GM18517 (cell line): ENCODE measurements around the gene RNF213.

ENCODE experiments used
- ATAC-seq: cut with Tn5 transposase; IDR thresholded peaks from one replicate; pipeline ENCODE4 v1.9.1; 2021; ENCODE audit warnings: mild to moderate bottlenecking, moderate library complexity; ENCODE audit not compliant: unreplicated experiment

The RNF213 gene

DNA sequence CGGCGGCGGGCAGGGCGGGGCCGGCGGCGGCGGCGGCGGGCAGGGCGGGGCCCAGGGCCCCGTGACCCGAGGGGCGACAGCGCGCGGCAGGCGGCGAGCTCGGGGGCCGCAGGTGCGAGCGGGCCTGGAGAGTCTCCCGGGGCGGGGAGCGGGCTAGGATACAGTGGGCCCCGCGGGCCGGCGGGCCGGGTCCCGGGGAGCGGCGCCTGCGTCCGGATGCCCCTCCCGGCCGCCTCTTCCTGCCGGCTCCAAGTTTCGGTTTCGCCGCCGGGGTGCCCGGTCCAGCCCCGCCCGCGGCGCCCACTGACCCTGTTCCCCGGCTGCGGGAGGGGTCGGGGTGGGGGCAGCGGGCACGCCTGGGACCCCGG lies at the start of gene RNF213:
TSS of gene RNF213 (plus strand) at position 62 of the 368 bp plus-strand sequence. CDS start 2,830 bp downstream, outside the sequence.
- ATAC-seq = peak; percentile 29

DNA sequence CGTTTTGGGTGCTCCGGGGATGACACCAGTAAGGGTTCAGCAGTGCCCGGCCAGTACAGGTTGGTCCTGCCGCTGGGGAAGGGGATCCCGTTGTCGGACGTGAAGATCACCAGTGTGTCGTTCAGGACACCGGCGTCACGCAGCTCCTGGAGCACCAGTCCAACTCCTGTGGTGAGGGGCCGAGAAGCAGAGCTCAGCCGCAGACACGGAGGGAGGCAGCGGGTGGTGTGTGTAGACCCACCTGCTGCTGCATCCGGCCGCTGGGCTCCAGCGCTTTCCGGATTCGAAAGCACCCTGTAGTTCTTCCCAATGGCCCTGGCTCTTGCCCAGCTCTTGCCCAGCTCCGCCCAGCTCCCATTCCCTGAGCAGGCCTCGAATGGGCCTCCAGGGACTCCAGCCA lies 48.5 kb upstream of the RNF213 start:
- ATAC-seq = no peak

- no peak for ATAC-seq
These were observed 48.1 kb upstream of the RNF213 start for GRCh38 chr17:80212511-80212910.

GRCh38 chr17:80212962-80213642 lies 47.5 kb upstream of the RNF213 start:
- ATAC-seq = no peak

GRCh38 chr17:80213643-80213975 lies 47.0 kb upstream of the RNF213 start:
- no peak for ATAC-seq

DNA sequence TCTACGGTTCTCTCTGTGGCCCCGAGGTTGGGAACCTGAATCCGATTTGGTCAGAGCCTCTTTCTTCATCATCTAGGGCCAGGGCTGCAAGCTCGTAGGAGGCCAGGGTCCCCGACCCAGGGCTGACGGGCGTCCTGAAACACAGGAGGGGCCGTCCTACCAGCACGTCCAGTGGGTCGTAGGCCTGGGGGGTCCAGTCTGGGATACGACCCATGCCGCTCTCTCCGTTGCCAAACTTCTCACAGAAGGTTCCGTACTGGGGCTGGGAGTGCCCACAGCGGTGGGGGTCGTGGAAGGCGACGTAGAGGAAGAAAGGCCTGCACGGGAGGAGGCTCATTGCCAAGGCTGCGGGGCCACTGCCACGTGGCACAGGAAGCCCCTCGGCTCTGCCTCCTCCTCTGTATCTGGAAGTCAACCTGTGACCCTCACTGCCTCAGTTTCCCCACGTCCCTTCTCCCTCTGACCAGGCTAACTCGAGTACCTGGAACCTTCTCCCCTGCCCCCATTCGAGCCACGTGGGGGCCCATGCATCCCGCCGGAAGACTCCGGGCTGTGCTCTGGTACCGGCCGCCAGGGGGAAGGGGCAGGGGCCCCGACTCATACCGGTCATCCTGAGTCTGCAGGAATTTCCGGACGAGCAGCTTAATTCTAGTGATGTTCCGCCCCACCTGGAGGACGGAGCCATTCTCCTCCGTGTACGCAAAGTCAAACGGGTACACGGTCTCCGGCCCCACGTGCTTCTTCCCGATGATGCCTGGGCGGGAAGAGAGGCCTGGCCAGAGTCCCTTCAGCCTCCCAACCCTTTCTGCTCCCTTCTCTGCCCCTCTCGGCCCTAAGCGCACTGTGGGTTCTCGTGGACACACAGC lies 46.4 kb upstream of the RNF213 start:
- no peak for ATAC-seq

DNA sequence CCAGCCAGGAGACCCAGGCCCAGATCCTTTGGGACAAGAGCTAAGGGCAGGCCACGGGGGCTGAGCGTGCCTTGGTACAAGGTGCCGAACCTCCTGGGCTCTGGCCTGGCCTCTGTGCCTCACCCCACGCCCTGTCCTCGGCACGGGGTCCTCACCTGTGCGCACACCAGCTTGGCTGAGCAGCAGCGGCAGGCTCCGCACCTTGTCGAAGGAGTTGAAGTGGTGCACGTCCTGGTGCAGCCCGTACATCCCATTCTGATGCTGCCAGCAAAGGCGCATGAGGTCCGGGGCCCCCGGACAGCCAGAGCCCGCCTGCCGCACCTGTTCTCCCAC lies 45.8 kb upstream of the RNF213 start:
- no peak for ATAC-seq

GRCh38 chr17:80216473-80217456 lies 43.9 kb upstream of the RNF213 start:
- no peak for ATAC-seq

- no peak for ATAC-seq
These were observed 42.8 kb upstream of the RNF213 start for GRCh38 chr17:80217703-80218362.

DNA sequence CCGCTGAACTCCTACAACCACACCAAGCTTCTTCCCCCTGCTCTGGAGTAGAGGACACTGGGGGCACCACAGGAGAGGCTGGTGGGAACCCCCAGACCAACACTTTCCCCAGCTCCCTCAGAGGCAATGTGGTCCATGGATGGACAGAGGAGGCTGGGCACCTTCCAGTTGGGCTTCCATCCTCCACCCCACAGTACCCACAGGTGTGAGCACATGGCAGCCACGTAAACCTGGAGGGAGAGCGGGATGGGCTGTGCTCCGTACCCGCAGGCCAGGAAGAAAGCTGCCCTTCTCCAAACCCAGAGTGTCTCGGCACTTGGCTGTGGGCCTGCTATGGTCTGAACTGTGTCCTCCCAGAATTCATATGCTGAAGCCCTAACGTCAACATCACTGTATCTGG lies 42.3 kb upstream of the RNF213 start:
- ATAC-seq = no peak

DNA sequence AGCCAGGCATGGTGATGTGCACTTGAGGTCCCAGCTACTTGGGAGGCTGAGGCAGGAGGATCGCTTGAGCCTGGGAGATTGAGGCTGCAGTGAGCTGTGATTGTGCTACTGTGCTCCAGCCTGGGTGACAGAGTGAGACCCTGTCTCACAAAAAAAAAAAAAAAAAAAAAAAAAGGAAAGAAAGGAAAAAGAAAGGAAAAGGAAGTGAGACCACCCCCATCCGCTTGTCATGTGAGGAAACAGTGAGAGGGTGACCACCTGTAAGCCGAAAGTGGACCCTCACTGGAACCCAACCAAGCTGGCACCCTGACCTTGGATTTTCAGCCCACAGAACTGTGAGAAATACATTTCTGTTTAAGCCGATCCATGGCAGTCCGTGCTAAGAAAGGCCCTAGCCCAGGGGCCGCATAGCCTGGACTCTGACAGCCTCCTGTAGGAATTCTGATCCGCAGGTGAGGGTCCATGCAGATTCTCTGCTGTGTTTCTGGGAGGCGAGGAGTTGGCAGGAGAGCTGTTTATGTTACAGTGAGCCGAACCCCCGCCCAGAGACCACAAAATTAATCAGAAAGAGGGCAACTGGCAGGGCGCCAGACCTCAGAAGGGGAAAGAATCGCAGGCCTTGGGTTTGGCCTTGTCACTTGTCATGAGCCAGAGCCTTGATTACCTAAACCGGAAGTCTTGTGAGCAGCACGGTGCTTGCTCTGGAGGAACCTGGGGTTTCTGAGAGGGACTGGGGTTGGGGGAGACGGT lies 41.5 kb upstream of the RNF213 start:
- ATAC-seq = no peak

DNA sequence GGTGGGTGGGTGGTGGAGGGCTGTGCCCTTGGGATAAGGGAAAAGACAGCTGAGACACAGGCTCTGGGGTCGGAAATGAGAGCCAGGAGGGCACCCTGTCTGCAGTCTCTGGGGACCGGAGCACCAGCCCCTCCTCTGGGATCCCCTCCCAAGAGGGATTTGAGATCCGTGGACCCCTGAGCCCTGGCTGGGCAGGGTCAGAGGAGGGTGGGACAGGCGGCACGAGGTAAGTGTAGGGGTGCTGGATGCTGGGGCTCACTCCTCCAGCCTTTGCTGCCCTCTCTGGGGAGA lies 40.9 kb upstream of the RNF213 start:
- no peak for ATAC-seq

DNA sequence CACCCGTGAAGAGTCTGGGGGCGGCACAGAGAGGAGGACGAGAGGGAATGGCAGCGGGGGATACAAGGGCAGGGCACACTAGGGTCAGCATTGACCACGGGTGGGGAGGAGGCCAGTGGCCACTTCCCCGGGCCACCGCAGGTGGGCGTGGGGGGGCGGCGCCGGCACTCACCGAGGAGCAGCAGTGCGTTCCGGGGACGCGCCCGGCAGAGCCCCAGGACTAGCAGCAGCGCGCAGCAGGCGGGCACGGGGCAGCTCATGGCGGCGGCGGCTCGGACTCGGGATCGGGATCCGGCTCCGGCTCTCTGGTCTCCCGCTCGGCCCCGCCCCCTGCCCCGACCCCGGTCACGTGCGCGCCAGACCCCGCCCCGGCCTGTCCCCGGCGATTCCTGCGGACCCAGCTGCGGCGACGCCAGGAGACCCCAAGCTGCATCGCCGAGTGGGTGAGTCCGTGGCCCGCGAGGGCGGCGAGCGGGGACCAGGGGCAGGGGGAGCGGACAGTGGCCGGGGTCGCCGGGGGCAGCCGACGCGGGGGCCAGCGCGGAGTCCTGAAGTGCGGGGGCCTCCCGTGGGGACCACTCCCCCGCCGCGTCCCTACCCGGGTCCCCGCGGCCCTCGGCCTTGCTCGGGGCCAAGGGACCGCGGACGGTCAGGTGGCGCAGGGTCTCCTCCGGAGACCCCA lies 40.5 kb upstream of the RNF213 start, which contains the start of the genes SGSH and SLC26A11:
TSS of gene SGSH (minus strand) at position 280 of the 682 bp plus-strand sequence. CDS start at position 260, 20 bp downstream.
TSS of gene SLC26A11 (plus strand) at position 374 of the 682 bp plus-strand sequence. CDS start 1,134 bp downstream, outside the sequence.
- no peak for ATAC-seq

DNA sequence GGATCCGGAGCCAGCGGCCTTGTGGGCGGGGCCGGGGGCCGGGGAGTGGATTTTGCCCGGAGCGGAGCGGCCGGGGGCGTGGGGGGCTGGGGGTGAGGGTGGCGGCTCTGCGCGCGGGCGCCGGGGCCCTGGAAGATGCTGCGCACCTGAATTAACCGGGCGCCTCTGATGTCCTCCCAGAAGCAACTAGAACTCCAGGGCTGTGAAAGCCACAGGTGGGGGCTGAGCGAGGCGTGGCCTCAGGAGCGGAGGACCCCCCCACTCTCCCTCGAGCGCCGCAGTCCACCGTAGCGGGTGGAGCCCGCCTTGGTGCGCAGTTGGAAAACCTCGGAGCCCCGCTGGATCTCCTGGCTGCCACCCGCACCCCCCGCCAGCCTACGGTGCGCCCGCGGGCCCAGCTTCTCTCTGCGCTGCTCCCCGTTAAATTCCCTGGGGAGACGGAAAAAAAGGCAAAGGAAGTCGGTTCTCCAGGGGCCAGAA lies 39.9 kb upstream of the RNF213 start:
- no peak for ATAC-seq

- no peak for ATAC-seq
These were observed 39.1 kb upstream of the RNF213 start for GRCh38 chr17:80221351-80222105.

DNA sequence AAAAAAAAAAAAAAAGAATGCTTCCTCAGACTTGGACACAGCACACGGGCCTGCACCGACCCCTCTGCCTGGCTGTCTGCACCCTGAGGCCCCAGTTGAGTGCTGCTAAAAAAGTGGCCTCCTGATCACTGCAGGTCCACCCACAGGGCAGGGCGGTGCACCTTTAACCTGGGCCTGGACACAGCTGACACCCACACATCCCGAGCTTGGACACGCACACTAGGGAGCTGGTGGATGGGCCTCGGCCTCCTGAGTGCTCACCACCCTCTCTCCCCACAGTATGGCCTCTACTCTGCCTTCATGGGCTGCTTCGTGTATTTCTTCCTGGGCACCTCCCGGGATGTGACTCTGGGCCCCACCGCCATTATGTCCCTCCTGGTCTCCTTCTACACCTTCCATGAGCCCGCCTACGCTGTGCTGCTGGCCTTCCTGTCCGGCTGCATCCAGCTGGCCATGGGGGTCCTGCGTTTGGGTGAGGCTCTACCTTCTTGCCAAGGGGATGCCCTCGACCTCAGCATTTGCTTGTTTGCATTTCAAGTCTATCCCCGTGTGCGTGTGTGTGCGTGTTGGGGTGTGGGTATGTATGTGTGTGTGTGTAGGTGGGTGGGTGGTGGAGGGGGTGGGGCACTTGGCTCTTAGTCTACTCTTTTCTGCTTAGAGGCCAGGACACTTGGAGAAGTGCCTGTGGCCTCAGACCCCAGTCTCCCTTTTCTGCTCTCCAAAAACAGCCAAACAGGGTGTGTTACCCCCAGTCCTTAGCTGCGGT lies 38.1 kb upstream of the RNF213 start:
- ATAC-seq = no peak

DNA sequence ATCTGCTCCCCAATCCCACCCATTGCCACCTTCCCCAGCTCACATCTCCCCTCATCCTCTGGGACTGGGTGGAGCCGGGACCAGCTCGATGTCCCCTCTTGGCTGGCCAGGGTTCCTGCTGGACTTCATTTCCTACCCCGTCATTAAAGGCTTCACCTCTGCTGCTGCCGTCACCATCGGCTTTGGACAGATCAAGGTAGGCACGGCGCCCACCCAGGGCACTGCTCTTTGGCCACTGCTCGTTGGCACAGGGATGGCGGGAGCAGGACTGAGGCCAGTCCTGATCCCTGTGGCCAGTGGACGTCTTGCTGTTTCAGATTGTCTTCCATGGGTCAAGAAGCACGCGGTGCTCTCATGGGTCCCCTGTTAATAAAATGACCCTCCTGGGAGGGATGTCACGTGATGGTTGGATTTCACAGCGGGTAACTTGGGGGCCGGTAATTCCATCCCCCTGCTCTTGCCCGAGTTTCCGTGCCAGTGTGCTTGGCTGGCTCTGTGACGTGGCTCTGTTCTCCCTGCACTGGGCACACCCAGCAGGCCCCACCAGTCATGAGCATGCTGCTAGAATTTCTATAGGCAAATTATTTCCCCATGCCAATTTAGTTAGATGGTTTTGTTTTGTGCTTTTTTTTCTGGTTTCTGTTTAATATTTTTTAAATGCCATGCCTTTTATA lies 37.4 kb upstream of the RNF213 start:
- ATAC-seq = no peak
